Esophagus muscularis mucosa (tissue), 4 donors: ENCODE measurements around the gene SMPX. TPM values are rescaled to one million over a fixed set of nuclear protein-coding genes. Genes with fewer than 3 reads are reported as not detected.

ENCODE experiments used
- DNase-seq: peaks from one replicate; pipeline ENCODE4 v3.0.0-alpha.2; 2017; ENCODE audit errors: extremely low spot score
- H3K27ac ChIP-seq, 4 donors: fragments of 200-600 bp; sonication (generic); replicated peaks in 1 of 4; 1 replicate in 3 of 4; 2 replicates in 1 of 4; pipeline ENCODE4 v1.5.1; 2016 to 2019; ENCODE audit warnings: mild to moderate bottlenecking in 1 of 4
- H3K27me3 ChIP-seq, 4 donors: fragments of 200-600 bp; sonication (generic); one replicate each; pipeline versions ENCODE4 v1.5.1 to v1.6.0; 2016 to 2019
- H3K36me3 ChIP-seq, 4 donors: fragments of 200-600 bp; sonication (generic); one replicate each; pipeline ENCODE4 v1.5.1; 2016 to 2019
- H3K4me1 ChIP-seq, 4 donors: fragments of 200-600 bp; sonication (generic); one replicate each; pipeline ENCODE4 v1.5.1; 2016 to 2019
- H3K4me3 ChIP-seq, 4 donors: fragments of 200-600 bp; sonication (generic); 1 replicate in 2 of 4; 2 replicates in 2 of 4; pipeline ENCODE4 v1.5.1; 2016 to 2019; ENCODE audit warnings: mild to moderate bottlenecking in 4 of 4, moderate library complexity in 1 of 4
- H3K9me3 ChIP-seq, 4 donors: fragments of 200-600 bp; sonication (generic); 1 replicate in 3 of 4; 2 replicates in 1 of 4; pipeline ENCODE4 v1.5.1; 2016 to 2019
- EP300 ChIP-seq: sonication (generic); formaldehyde crosslinking; IDR thresholded peaks from one replicate; pipeline ENCODE4 v1.6.1; 2017; ENCODE audit warnings: antibody characterized with exemption
- POLR2A ChIP-seq: fragments of 450-650 bp; IDR thresholded peaks from one replicate; pipeline ENCODE4 v1.6.1; 2017; ENCODE audit warnings: antibody characterized with exemption, moderate library complexity, mild to moderate bottlenecking, low read depth
- POLR2AphosphoS5 ChIP-seq, 2 donors: sonication (generic); formaldehyde crosslinking; IDR thresholded peaks; one replicate each; pipeline ENCODE4 v1.6.1; 2017; ENCODE audit warnings: antibody characterized with exemption in 2 of 2
- WGBS: methylation state at CpG from one replicate; pipeline ENCODE4 v1.1.5; 2018; 5-methylcytosine and 5-hydroxymethylcytosine counted together
- intact Hi-C: fragments of 100-400 bp; cut with DNase I; formaldehyde crosslinking; loops from one replicate; pipeline ENCODE4 v1.15.1; 2023
- total RNA-seq, 4 donors: library from RNA; depleted of rRNA; stranded (reverse); fragments of >200 nt; gene quantifications; one replicate each; pipeline versions ENCODE4 v1.1.0 to v1.2.1, GENCODE V29; 2016
- TF ChIP-seq, protein P1 (sequence below), 3 experiments: fragments of 200-600 bp in 2 of 3; fragments of 450-650 bp in 1 of 3; sonication (generic) in 2 of 3; IDR thresholded peaks; one replicate each; pipeline ENCODE4 v1.5.1; 2017 to 2019; ENCODE audit warnings: antibody characterized with exemption in 3 of 3, mild to moderate bottlenecking in 2 of 3, moderate library complexity in 1 of 3

The SMPX gene
- total RNA-seq, 4 donors from 2014 or later, result 24.4 to 42.8 (median 31.3) TPM

DNA sequence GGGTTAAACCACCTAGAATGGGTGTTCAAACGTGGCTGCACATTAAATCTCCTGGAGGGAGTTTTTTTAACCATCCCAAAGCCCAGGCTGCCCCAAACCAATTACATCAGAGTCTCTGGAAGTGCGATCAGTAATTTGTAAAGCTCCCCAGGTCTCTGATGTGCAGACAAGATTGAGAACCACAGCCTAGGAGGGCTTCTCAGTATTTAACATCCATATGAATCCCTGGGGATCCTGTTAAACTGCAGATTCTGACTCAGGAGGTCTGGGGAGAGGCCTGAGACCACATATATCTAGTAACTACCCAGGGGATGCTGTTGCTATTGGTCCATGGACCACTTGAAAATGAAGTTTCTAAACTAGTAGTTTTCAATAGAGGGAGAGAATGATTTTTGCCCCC lies 42.6 kb downstream of the SMPX start:
- no peak overlapping the region for H3K4me3 ChIP-seq
- TF ChIP-seq POLR2A (no peak), POLR2AphosphoS5 (IDR thresholded peaks at IDR 0.05) (no peak), EP300 (no peak)
- TF ChIP-seq, protein P1, sequence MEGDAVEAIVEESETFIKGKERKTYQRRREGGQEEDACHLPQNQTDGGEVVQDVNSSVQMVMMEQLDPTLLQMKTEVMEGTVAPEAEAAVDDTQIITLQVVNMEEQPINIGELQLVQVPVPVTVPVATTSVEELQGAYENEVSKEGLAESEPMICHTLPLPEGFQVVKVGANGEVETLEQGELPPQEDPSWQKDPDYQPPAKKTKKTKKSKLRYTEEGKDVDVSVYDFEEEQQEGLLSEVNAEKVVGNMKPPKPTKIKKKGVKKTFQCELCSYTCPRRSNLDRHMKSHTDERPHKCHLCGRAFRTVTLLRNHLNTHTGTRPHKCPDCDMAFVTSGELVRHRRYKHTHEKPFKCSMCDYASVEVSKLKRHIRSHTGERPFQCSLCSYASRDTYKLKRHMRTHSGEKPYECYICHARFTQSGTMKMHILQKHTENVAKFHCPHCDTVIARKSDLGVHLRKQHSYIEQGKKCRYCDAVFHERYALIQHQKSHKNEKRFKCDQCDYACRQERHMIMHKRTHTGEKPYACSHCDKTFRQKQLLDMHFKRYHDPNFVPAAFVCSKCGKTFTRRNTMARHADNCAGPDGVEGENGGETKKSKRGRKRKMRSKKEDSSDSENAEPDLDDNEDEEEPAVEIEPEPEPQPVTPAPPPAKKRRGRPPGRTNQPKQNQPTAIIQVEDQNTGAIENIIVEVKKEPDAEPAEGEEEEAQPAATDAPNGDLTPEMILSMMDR (IDR thresholded peaks at IDR 0.05), result no peak
- H3K4me1 ChIP-seq, result peaks cover 0 to 4% (median 0%) of the 10 kb centered on the region in 4 donors
- no peak for DNase-seq
- H3K27ac ChIP-seq, result no peak overlapping the region
- no peaks in the 10 kb centered on the region for H3K9me3 ChIP-seq
- no peaks in the 10 kb centered on the region for H3K27me3 ChIP-seq
- no peaks in the 10 kb centered on the region for H3K36me3 ChIP-seq
- intact Hi-C loops, result no loop called here
- 42% methylated on average over 2 of the region's 2 CpGs for WGBS

DNA sequence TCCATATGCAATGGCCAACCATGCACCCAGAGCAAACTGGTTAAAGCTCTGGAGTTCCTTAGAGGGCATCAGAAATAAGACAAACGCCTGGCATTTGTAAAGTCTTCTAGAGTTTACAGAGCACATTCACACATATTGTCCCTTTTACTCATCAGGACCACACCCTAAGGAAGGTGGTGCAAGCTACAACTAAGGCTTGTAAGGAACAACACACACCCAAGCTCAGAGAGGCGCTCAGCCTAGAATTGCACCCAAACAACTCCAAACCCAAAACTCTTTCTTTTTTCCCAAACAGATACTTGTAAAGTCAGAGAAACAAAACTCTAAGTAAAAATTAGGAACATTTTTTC lies 46.1 kb downstream of the SMPX start:
- Histone ChIP-seq H3K27me3 (no peaks in the 10 kb centered on the region), H3K4me1 (peaks cover 0 to 4% (median 0%) of the 10 kb centered on the region in 4 donors), H3K4me3 (no peak overlapping the region), H3K36me3 (peaks cover 0 to 4% (median 0%) of the 10 kb centered on the region in 4 donors), H3K9me3 (peaks cover 0 to 10% (median 0%) of the 10 kb centered on the region in 4 donors), H3K27ac (no peak overlapping the region)
- DNase-seq, result no peak
- WGBS, result 68% methylated on average over 2 of the region's 2 CpGs
- intact Hi-C loops, result no loop called here
- no peak for TF ChIP-seq EP300

DNA sequence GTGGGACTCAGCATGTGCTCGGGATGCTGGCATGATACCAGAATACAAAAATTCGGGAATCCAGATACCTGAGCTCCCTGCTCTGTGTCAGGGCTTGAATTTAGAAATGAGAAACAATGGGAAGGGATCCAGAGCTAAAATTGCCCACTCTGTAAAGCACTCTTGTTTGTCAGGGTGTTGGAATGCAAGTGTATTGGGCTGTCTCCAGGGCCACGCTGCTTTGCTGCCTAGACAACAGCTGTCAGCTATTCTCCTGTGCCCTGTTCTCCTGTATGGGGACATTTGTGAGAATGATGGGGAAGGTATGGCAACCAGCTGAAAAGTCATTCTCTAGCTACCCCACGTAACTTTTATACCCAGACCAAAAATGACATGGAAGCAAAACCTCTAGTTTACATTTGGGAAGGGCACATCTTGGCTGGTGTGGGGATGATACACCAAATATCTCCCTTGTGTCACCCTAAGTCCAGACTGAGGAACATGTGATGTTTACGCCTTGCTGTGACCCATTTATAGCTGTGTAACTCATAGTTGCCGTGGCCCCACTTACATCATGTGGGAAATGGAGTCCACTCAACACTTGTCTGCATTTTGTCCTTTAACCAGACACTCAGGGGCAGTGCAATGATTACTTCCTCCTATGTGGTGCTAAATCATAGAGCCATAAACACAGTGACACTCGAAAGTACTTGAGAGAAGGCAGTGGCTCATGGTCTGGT lies 46.6 kb downstream of the SMPX start:
- TF ChIP-seq POLR2AphosphoS5 (IDR thresholded peaks at IDR 0.05) (no peak), EP300 (no peak), POLR2A (no peak)
- TF ChIP-seq, protein P1 (IDR thresholded peaks at IDR 0.05), result no peak
- no peak overlapping the region for H3K4me3 ChIP-seq
- peaks cover 0 to 4% (median 0%) of the 10 kb centered on the region in 4 donors for H3K36me3 ChIP-seq
- H3K27me3 ChIP-seq, result no peaks in the 10 kb centered on the region
- no peak overlapping the region for H3K27ac ChIP-seq
- H3K9me3 ChIP-seq, result peaks cover 0 to 10% (median 0%) of the 10 kb centered on the region in 4 donors
- H3K4me1 ChIP-seq, result peaks cover 0 to 4% (median 0%) of the 10 kb centered on the region in 4 donors
- intact Hi-C loops, result no loop called here
- DNase-seq, result no peak
- 68% methylated on average over 7 of the region's 7 CpGs for WGBS

DNA sequence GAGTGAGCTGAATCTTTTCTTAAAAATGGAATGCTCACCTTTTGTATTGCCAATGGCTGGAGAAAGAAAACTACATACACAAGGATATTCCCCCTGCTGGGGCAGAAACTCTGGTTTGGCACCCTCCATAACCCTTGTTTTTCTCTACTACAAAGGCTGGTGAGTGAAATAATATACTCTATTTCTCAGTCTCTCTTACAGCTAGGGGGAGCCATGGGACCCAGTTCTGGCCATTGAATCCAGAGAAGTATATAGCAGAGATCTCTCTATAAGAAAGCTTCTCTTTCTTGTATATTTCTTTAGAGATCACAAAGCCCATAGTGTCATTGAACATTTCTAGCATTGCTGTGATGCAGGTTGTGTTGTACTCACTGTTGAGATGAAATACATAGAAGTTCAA lies 49.8 kb downstream of the SMPX start:
- intact Hi-C loops, result no loop called here
- Histone ChIP-seq H3K36me3 (peaks cover 0 to 12% (median 0%) of the 10 kb centered on the region in 4 donors), H3K27ac (no peak overlapping the region), H3K9me3 (peaks cover 0 to 10% (median 0%) of the 10 kb centered on the region in 4 donors), H3K4me1 (peaks cover 0 to 4% (median 0%) of the 10 kb centered on the region in 4 donors), H3K27me3 (no peaks in the 10 kb centered on the region), H3K4me3 (no peak overlapping the region)
- no peak for DNase-seq
- TF ChIP-seq, protein P1 (IDR thresholded peaks at IDR 0.05), result no peak
- TF ChIP-seq EP300 (no peak), POLR2A (no peak), POLR2AphosphoS5 (IDR thresholded peaks at IDR 0.05) (no peak)

DNA sequence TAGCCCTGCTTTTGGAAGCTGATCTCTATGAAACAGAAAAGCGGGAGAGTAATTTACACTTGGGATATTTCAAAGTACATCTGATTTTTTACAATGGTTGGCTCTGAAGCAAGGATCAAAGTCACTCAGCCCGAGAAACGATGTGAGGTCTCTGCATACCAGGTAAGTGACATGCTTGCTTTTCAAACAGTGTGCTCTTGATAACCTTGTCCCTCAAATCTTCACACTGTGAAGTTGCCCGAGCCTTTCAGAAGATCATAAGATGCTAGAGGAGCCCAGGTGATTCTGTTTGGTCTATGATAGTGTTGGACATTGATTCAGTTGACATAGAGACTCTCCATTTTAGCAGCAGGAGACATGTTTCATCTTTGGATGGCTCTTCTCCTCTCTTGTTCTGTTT lies 52.7 kb downstream of the SMPX start:
- H3K27ac ChIP-seq, result no peak overlapping the region
- no peak overlapping the region for H3K4me3 ChIP-seq
- intact Hi-C loops, result no loop called here
- H3K4me1 ChIP-seq, result no peaks in the 10 kb centered on the region
- peaks cover 0 to 12% (median 0%) of the 10 kb centered on the region in 4 donors for H3K36me3 ChIP-seq
- DNase-seq, result no peak
- WGBS, result 53% methylated on average over 4 of the region's 4 CpGs
- H3K9me3 ChIP-seq, result peaks cover 0 to 10% (median 0%) of the 10 kb centered on the region in 4 donors
- TF ChIP-seq, protein P1 (IDR thresholded peaks at IDR 0.05), result no peak
- TF ChIP-seq POLR2A (no peak), POLR2AphosphoS5 (IDR thresholded peaks at IDR 0.05) (no peak), EP300 (no peak)
- no peaks in the 10 kb centered on the region for H3K27me3 ChIP-seq
